ENCODE data around the gene HOXD8. TPM values are rescaled to one million over a fixed set of nuclear protein-coding genes. Genes with fewer than 3 reads are reported as not detected.

Gene HOXD8
- total RNA-seq, 1 donor = 3.3 TPM

GRCh38 chr2:176177580-176178037, 48.1 kb downstream of the HOXD8 start:
- peaks cover 77% of the 10 kb centered on the region for H3K27me3 ChIP-seq (ENCODE audit: insufficient read depth, low read length)
- TF ChIP-seq CTCF (IDR thresholded peaks at IDR 0.05; ENCODE audit: extremely low read depth, low read depth, low read length) = no peak
- H3K79me2 ChIP-seq (ENCODE audit: insufficient read depth, low read length) = no peaks in the 10 kb centered on the region
- no peaks in the 10 kb centered on the region for H3K36me3 ChIP-seq (ENCODE audit: insufficient read depth, low read length)
- H3K4me1 ChIP-seq (ENCODE audit: insufficient read depth, low read length) = peaks cover 9% of the 10 kb centered on the region
- no peak overlapping the region for H2AFZ ChIP-seq (ENCODE audit: low read length)
- H3K4me2 ChIP-seq (ENCODE audit: insufficient read depth, low read length) = peak overlapping the region; percentile 82
- no peaks in the 10 kb centered on the region for H4K20me1 ChIP-seq (ENCODE audit: insufficient read depth, low read length)
- no peak overlapping the region for H3K27ac ChIP-seq (ENCODE audit: low read depth, low read length)
- H3K4me3 ChIP-seq (ENCODE audit: insufficient read depth, low read length) = peak overlapping the region; percentile 61
- DNase-seq (ENCODE audit: insufficient read length, low spot score, missing footprints) = no peak
- no peaks in the 10 kb centered on the region for H3K9me3 ChIP-seq (ENCODE audit: low read depth, low read length)

DNA sequence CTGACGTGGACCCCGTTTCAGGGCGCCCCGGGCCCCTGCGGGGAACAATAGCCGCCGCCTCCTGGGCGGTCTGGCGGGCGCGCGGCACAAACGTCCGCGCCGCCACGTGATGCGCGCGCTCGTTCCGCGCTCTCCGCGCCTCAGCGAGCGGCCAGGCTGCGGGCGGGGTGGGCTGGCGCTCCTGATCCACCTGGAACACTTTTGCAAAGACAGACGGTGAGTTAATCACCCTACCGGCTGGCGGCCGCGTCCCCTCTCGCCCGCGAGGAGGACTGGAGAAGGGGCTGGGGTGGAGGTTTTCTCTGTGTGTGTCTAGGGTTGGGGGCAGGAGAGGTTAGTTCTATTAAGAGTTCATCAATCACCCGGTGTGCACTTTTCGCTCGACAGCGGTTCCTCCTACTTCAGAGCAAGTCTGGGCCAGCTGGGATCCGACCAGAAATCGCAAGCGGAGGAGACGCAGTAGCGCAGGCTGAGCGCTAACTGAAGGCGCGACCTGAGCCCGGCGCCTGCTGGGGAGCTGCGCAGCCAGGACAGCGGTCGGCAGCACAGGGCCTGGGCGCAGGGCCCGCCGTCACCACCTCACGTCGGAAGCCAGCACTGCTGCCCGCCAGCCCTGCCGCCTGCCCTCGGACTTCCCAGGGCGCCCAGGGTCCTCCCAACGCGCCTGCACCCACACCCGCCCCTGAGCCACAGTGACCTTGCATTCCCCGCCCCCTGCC, 48.7 kb downstream of the HOXD8 start:
- H3K36me3 ChIP-seq (ENCODE audit: insufficient read depth, low read length) = no peaks in the 10 kb centered on the region
- H4K20me1 ChIP-seq (ENCODE audit: insufficient read depth, low read length) = no peaks in the 10 kb centered on the region
- peak overlapping the region; percentile 82 for H3K4me2 ChIP-seq (ENCODE audit: insufficient read depth, low read length)
- no peak for TF ChIP-seq CTCF (IDR thresholded peaks at IDR 0.05; ENCODE audit: extremely low read depth, low read depth, low read length)
- DNase-seq (ENCODE audit: insufficient read length, low spot score, missing footprints) = peak; percentile 91
- H3K27ac ChIP-seq (ENCODE audit: low read depth, low read length) = no peak overlapping the region
- H3K4me1 ChIP-seq (ENCODE audit: insufficient read depth, low read length) = peaks cover 9% of the 10 kb centered on the region
- peaks cover 74% of the 10 kb centered on the region for H3K27me3 ChIP-seq (ENCODE audit: insufficient read depth, low read length)
- H3K79me2 ChIP-seq (ENCODE audit: insufficient read depth, low read length) = no peaks in the 10 kb centered on the region
- peak overlapping the region; percentile 61 for H3K4me3 ChIP-seq (ENCODE audit: insufficient read depth, low read length)
- no peaks in the 10 kb centered on the region for H3K9me3 ChIP-seq (ENCODE audit: low read depth, low read length)
- peak overlapping the region; percentile 69 for H2AFZ ChIP-seq (ENCODE audit: low read length)

- peaks cover 67% of the 10 kb centered on the region for H3K27me3 ChIP-seq (ENCODE audit: insufficient read depth, low read length)
- H4K20me1 ChIP-seq (ENCODE audit: insufficient read depth, low read length) = no peaks in the 10 kb centered on the region
- peak overlapping the region; percentile 69 for H2AFZ ChIP-seq (ENCODE audit: low read length)
- peak overlapping the region; percentile 82 for H3K4me2 ChIP-seq (ENCODE audit: insufficient read depth, low read length)
- no peaks in the 10 kb centered on the region for H3K36me3 ChIP-seq (ENCODE audit: insufficient read depth, low read length)
- H3K9me3 ChIP-seq (ENCODE audit: low read depth, low read length) = no peaks in the 10 kb centered on the region
- peaks cover 9% of the 10 kb centered on the region for H3K4me1 ChIP-seq (ENCODE audit: insufficient read depth, low read length)
- peak overlapping the region; percentile 61 for H3K4me3 ChIP-seq (ENCODE audit: insufficient read depth, low read length)
- peak; percentile 93 for DNase-seq (ENCODE audit: insufficient read length, low spot score, missing footprints)
- no peak for TF ChIP-seq CTCF (IDR thresholded peaks at IDR 0.05; ENCODE audit: extremely low read depth, low read depth, low read length)
- no peak overlapping the region for H3K27ac ChIP-seq (ENCODE audit: low read depth, low read length)
- H3K79me2 ChIP-seq (ENCODE audit: insufficient read depth, low read length) = no peaks in the 10 kb centered on the region
Observed at GRCh38 chr2:176178757-176179295, 49.3 kb downstream of the HOXD8 start.

GRCh38 chr2:176181551-176181950, 52.0 kb downstream of the HOXD8 start:
- DNase-seq (ENCODE audit: insufficient read length, low spot score, missing footprints) = no peak
- Histone ChIP-seq H3K27ac (ENCODE audit: low read depth, low read length) (no peak overlapping the region), H3K27me3 (ENCODE audit: insufficient read depth, low read length) (peaks cover 51% of the 10 kb centered on the region), H2AFZ (ENCODE audit: low read length) (no peak overlapping the region), H3K36me3 (ENCODE audit: insufficient read depth, low read length) (no peaks in the 10 kb centered on the region), H3K79me2 (ENCODE audit: insufficient read depth, low read length) (no peaks in the 10 kb centered on the region), H4K20me1 (ENCODE audit: insufficient read depth, low read length) (no peaks in the 10 kb centered on the region), H3K4me3 (ENCODE audit: insufficient read depth, low read length) (no peak overlapping the region), H3K9me3 (ENCODE audit: low read depth, low read length) (no peaks in the 10 kb centered on the region), H3K4me2 (ENCODE audit: insufficient read depth, low read length) (no peak overlapping the region), H3K4me1 (ENCODE audit: insufficient read depth, low read length) (peaks cover 4% of the 10 kb centered on the region)
- no peak for TF ChIP-seq CTCF (IDR thresholded peaks at IDR 0.05; ENCODE audit: extremely low read depth, low read depth, low read length)
